Subcutaneous adipose tissue (tissue), 4 donors: ENCODE results near the gene XPA. TPM values are rescaled to one million over a fixed set of nuclear protein-coding genes. Genes with fewer than 3 reads are reported as not detected.

Experiments used
- CTCF ChIP-seq: fragments of 450-650 bp; IDR thresholded peaks from one replicate; pipeline ENCODE4 v1.5.1; 2016; ENCODE audit warnings: low read depth, mild to moderate bottlenecking, control low read depth, antibody characterized with exemption, moderate library complexity
- total RNA-seq, 4 donors: library from RNA; depleted of rRNA; stranded (reverse); fragments of >200 nt; gene quantifications; one replicate each; pipeline ENCODE4 v1.1.0, GENCODE V29; 2016

The XPA gene
- total RNA-seq, 4 donors from 2014 or later = 15.1 to 18.7 (median 18.4) TPM

DNA sequence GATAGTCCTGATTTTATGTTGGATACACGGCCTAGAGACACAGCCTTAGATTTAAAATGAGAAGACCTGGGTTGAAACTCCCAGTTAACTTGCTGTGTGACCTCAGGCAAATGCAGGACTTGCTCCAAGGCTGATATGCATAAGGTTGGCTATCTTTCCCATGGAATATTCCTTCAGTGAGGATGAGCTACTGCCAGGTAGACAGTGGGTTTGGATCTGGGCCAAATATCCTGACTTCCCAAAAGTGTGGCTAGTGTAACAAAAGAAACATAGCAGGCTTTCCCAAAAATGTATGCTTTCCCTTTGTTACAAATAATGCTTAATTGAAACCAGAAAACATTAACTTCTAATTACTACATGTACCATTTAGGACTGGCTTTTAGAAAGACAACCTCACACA lies 697 bp upstream of the XPA start:
- TF ChIP-seq CTCF = no peak

DNA sequence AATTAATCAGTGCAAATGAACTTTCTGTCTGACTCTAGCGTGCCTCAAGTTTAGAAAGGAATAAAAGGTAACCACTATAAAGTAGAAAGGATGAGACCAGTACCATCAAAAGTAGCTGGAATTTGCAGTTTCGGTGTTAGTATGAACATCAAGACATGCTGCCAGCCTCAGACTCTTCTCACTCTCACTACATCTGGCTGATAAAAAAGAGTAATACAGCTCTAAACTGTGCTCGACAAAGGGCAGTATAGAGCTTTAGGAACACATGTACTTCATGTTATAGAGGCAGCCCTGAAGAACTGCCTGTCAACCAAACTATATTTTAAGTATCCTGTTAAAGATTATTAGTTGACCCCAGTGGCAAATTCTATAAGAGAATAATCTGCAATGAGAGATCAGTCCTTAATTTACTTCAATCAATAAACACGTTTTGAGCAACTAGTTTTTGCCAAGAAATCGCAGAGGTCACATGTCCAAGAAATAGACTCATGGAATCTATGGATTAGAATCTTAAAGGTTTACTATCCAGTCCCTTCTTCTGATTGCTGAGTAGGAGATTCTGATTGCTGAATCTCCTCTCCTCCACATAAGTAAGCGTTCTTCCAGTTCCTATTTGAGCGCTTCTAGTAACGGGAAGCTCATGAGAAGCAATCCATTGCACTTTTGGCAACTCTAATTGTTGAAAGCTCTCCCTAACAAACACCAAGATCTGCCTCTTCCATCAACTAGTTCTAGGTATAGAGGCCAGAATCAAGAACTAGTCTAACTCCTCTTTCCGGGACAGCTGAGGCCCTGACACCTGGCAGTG lies 941 bp downstream of the XPA start:
- no peak for TF ChIP-seq CTCF

DNA sequence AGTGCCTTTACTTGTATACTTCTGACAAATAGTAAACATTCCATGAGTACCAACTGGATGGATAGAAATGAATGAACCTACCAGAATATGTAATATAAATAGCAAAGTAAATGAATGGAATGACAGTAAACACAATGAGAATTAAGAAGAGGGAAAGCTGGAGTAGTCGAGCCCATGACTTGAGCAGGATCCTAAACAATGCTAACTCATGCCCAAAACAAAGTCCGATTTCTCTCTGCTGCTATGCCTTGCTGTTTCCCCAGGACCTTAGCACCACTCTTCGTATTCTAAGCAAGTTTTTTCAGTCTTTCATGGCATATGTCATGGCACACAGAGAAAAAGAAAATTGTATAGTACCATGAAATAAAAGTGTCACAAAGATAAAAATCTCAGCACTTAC lies 1.8 kb downstream of the XPA start:
- TF ChIP-seq CTCF = no peak

GRCh38 chr9:97694769-97695168 lies 2.4 kb downstream of the XPA start:
- no peak for TF ChIP-seq CTCF

- TF ChIP-seq CTCF = no peak
Observed at GRCh38 chr9:97689401-97690180, 7.5 kb downstream of the XPA start.

- no peak for TF ChIP-seq CTCF
Observed at GRCh38 chr9:97688654-97689053, 8.5 kb downstream of the XPA start.

- no peak for TF ChIP-seq CTCF
Observed at GRCh38 chr9:97682242-97682641, 14.9 kb downstream of the XPA start.
